ENCODE results near the gene SATB2.

- TF ChIP-seq CTCF (conservative IDR thresholded peaks at IDR 0.05) (no peak), EZH2 (IDR thresholded peaks at IDR 0.05; ENCODE audit: low read depth) (no peak)
Observed at GRCh38 chr2:199317646-199318045, 140.1 kb downstream of the SATB2 start.
